Parathyroid adenoma (tissue), 2 donors: ENCODE measurements around the gene PTPN14.

ENCODE experiments used
- H2AFZ ChIP-seq: fragments of 300-600 bp; sonication (generic); one replicate; pipeline ENCODE4 v1.7.0; 2017; ENCODE audit warnings: antibody characterized with exemption, mild to moderate bottlenecking
- H3K27ac ChIP-seq: fragments of 300-600 bp; sonication (generic); one replicate; pipeline ENCODE4 v1.7.0; 2017
- H3K27me3 ChIP-seq: fragments of 300-600 bp; sonication (generic); one replicate; pipeline ENCODE4 v1.7.0; 2017; ENCODE audit warnings: low read length; ENCODE audit not compliant: control insufficient read depth, insufficient read depth
- H3K36me3 ChIP-seq: fragments of 300-600 bp; sonication (generic); one replicate; pipeline ENCODE4 v1.7.0; 2017; ENCODE audit warnings: low read length; ENCODE audit not compliant: control insufficient read depth, insufficient read depth
- H3K4me1 ChIP-seq: fragments of 300-600 bp; sonication (generic); one replicate; pipeline ENCODE4 v1.7.0; 2017; ENCODE audit warnings: control low read depth
- H3K4me2 ChIP-seq: fragments of 300-600 bp; sonication (generic); one replicate; pipeline ENCODE4 v1.7.0; 2017; ENCODE audit warnings: low read length
- H3K4me3 ChIP-seq: fragments of 300-600 bp; sonication (generic); one replicate; pipeline ENCODE4 v1.7.0; 2017; ENCODE audit warnings: low read depth, low read length
- H3K79me2 ChIP-seq: fragments of 300-600 bp; sonication (generic); one replicate; pipeline ENCODE4 v1.7.0; 2017; ENCODE audit warnings: control low read depth
- H3K9ac ChIP-seq: fragments of 300-600 bp; sonication (generic); one replicate; pipeline ENCODE4 v1.7.0; 2017; ENCODE audit warnings: mild to moderate bottlenecking
- H3K9me3 ChIP-seq: fragments of 300-600 bp; sonication (generic); one replicate; pipeline ENCODE4 v1.7.0; 2017; ENCODE audit warnings: low read length; ENCODE audit not compliant: control insufficient read depth
- CTCF ChIP-seq: fragments of 300-600 bp; sonication (generic); IDR thresholded peaks from one replicate; pipeline ENCODE4 v1.7.0; 2017; ENCODE audit warnings: antibody characterized with exemption, mild to moderate bottlenecking
- donor health status: primary hyperparathyroidism.

The PTPN14 gene

GRCh38 chr1:214473387-214473786 lies 78.0 kb downstream of the PTPN14 start:
- H3K9me3 ChIP-seq, result no peaks in the 10 kb centered on the region
- H3K4me3 ChIP-seq, result no peak overlapping the region
- H3K27me3 ChIP-seq, result no peaks in the 10 kb centered on the region
- H3K36me3 ChIP-seq, result no peaks in the 10 kb centered on the region
- TF ChIP-seq CTCF, result no peak
- no peaks in the 10 kb centered on the region for H3K79me2 ChIP-seq
- H3K4me2 ChIP-seq, result no peak overlapping the region
- no peaks in the 10 kb centered on the region for H3K4me1 ChIP-seq
- no peak overlapping the region for H2AFZ ChIP-seq
- H3K27ac ChIP-seq, result no peak overlapping the region
- no peak overlapping the region for H3K9ac ChIP-seq

- Histone ChIP-seq H3K4me3 (no peak overlapping the region), H3K4me2 (no peak overlapping the region), H3K27ac (no peak overlapping the region), H3K79me2 (no peaks in the 10 kb centered on the region), H3K9me3 (no peaks in the 10 kb centered on the region), H3K9ac (no peak overlapping the region), H3K4me1 (no peaks in the 10 kb centered on the region), H3K36me3 (no peaks in the 10 kb centered on the region), H3K27me3 (no peaks in the 10 kb centered on the region), H2AFZ (no peak overlapping the region)
- TF ChIP-seq CTCF, result no peak
Observed at GRCh38 chr1:214472364-214472763, 79.0 kb downstream of the PTPN14 start.

GRCh38 chr1:214471458-214471857 lies 79.9 kb downstream of the PTPN14 start:
- no peak overlapping the region for H3K4me2 ChIP-seq
- TF ChIP-seq CTCF, result no peak
- H3K9ac ChIP-seq, result no peak overlapping the region
- H3K4me3 ChIP-seq, result no peak overlapping the region
- no peaks in the 10 kb centered on the region for H3K27me3 ChIP-seq
- H3K27ac ChIP-seq, result no peak overlapping the region
- H3K36me3 ChIP-seq, result no peaks in the 10 kb centered on the region
- H2AFZ ChIP-seq, result no peak overlapping the region
- H3K79me2 ChIP-seq, result no peaks in the 10 kb centered on the region
- no peaks in the 10 kb centered on the region for H3K4me1 ChIP-seq
- no peaks in the 10 kb centered on the region for H3K9me3 ChIP-seq

- no peak for TF ChIP-seq CTCF
- H3K9me3 ChIP-seq, result no peaks in the 10 kb centered on the region
- no peaks in the 10 kb centered on the region for H3K27me3 ChIP-seq
- no peaks in the 10 kb centered on the region for H3K79me2 ChIP-seq
- H3K4me1 ChIP-seq, result no peaks in the 10 kb centered on the region
- no peak overlapping the region for H3K27ac ChIP-seq
- H2AFZ ChIP-seq, result no peak overlapping the region
- H3K4me3 ChIP-seq, result no peak overlapping the region
- no peaks in the 10 kb centered on the region for H3K36me3 ChIP-seq
- no peak overlapping the region for H3K4me2 ChIP-seq
- H3K9ac ChIP-seq, result no peak overlapping the region
Observed at GRCh38 chr1:214470132-214470531, 81.3 kb downstream of the PTPN14 start.

- H3K27me3 ChIP-seq, result no peaks in the 10 kb centered on the region
- no peaks in the 10 kb centered on the region for H3K79me2 ChIP-seq
- TF ChIP-seq CTCF, result no peak
- no peak overlapping the region for H3K9ac ChIP-seq
- H3K4me2 ChIP-seq, result no peak overlapping the region
- no peak overlapping the region for H3K4me3 ChIP-seq
- no peaks in the 10 kb centered on the region for H3K9me3 ChIP-seq
- H2AFZ ChIP-seq, result no peak overlapping the region
- no peak overlapping the region for H3K27ac ChIP-seq
- H3K4me1 ChIP-seq, result no peaks in the 10 kb centered on the region
- no peaks in the 10 kb centered on the region for H3K36me3 ChIP-seq
Observed at GRCh38 chr1:214469290-214469689, 82.1 kb downstream of the PTPN14 start.
